HG03108 (cell line): ENCODE data around the gene RAMACL.
"Not testable (repeated sequence)": the region's sequence is repeated elsewhere in the genome, so short reads cannot be mapped to it uniquely, and the experiment has no call there.

Experiments
- ATAC-seq: cut with Tn5 transposase; IDR thresholded peaks from one replicate; pipeline ENCODE4 v1.9.1; 2021; ENCODE audit warnings: moderate library complexity; ENCODE audit not compliant: unreplicated experiment

RAMACL gene

DNA sequence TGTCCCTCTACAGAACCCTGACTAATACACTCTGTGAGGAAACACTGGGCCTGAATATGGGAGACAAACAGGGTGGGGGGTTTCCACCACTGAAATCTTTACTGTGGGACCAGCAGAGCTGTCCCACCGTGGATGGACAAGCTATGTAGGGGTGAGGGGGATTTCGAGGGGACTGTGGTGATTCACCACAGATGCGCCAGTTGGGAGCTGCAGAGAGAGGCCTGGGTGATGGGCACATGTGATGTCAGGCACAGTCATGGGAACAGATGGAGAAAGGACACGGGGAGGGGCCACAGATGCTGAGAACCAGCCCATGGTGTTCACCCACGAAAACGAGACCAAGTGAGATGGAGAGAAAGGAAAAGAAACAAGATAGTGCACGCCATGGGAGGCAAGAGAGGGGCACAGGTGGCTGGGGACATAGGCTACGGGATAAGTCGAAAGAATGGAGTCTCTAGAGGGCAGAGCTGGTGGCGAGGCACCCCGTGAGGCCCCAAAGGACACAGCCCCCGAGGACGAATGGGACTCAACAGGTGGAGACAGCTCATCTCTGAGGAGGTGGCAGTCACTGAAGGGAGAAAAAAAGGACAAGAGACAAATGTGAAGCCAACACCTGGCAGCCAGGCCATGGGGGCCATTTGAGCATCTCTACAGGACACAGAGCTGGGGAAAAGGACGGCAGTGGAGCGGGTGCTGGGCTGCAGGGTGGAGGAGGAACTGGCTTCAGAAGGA lies 10.5 kb upstream of the RAMACL start:
- ATAC-seq: no peak

GRCh38 chr6:166595949-166596348 lies 9.5 kb upstream of the RAMACL start:
- ATAC-seq: no peak

GRCh38 chr6:166595061-166595780 lies 8.7 kb upstream of the RAMACL start:
- ATAC-seq: no peak

GRCh38 chr6:166592821-166593220 lies 6.3 kb upstream of the RAMACL start:
- ATAC-seq: no peak

- ATAC-seq: no peak
Measured at GRCh38 chr6:166591961-166592520, 5.6 kb upstream of the RAMACL start.

GRCh38 chr6:166591026-166591425 lies 4.5 kb upstream of the RAMACL start:
- no peak for ATAC-seq

- no peak for ATAC-seq
Measured at GRCh38 chr6:166589786-166590574, 3.5 kb upstream of the RAMACL start.

GRCh38 chr6:166589337-166589731 lies 2.9 kb upstream of the RAMACL start:
- ATAC-seq: peak; percentile 24

GRCh38 chr6:166588691-166589336 lies 2.3 kb upstream of the RAMACL start:
- ATAC-seq: no peak

DNA sequence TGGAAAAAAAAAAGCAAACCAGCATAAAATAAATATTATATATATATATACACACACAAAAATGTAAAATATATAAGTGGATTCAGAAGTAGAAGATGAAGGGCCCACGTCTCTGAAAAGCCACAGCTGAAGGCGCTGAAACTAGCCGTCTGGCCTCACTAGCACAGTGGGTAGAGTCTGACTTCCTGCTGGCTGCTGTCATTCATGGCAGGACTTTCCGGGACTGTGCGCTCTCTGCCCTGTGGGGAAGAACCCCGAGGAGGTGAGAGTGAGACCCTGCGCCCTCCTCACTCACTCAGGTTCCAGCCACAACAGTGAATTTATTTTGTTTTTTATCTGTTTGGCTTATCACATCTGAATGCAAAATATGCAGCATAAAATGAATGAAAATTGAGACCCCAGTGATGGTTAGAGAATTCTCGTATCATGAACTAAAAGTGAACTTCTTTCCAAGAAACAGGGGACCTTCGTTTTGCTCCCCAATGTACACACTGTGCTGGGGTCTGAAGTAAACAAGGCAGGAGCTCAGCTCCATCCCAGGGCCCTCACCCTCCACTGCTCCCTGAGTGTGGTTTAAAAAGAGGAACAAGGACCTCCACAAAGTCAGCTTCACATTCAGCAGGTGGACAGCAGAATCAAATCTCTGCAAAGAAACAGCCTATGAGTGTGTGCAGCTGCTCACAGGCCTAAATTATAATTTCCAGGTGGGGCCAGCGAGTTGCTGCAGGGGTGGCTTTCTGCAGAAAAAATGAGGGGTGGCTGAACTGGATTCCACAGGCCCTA lies 1.3 kb upstream of the RAMACL start:
- ATAC-seq: peak; percentile 81

GRCh38 chr6:166584853-166585429 lies 1.5 kb downstream of the RAMACL start:
- ATAC-seq: no peak

DNA sequence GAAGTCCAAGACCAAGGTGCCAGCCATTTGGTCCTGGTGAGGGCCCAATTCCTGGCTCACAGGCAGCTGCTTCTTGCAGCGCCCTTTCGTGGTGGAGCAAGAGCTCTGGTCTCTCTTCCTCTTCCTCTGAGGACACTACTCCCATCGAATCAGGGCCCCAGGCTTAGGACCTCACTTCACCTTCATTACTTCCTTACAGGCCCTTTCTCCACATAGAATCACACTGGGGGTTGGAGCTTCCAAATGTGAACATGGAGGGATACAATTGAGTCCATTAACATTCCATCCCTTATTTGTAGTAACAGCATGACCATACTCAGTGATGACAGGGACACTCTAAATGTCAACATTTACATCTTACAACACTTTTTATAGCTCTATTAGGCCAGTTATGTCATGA lies 2.3 kb downstream of the RAMACL start:
- ATAC-seq: no peak

DNA sequence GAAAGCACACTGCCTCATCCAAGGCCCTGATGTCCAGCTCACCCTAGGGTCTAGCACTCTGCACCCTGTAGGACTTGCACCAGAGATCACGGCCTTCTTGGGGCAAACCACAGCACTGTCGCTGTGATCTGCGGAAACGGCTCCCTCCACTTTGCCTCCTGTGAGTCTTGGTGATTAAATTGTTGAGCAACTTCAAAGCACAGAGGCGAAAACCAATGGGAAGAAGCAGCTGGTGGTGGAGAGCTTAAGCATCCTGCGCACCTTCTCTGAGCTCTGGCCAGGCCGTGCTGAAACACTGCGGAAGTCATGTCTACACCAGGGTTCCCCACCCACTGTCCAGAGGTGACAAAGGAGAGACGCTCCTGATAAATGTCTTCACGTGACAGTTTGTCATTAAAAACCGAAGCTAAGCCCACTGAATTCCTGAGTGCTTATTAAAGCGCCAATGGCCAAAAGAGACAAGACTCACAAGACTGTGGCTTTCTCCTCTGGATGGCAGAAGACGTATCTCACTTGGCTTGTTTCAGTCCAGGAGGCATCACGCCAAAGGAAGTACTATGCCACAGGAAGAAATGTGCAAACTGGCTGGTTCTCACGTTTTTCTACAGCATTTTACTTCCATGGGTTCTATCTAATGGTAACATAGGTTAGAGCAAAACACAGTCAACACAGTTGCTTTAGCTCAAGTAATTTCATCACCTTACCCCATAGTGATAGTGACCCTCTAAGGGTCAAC lies 3.1 kb downstream of the RAMACL start:
- ATAC-seq: no peak

GRCh38 chr6:166582258-166582657 lies 4.2 kb downstream of the RAMACL start:
- ATAC-seq: no peak

DNA sequence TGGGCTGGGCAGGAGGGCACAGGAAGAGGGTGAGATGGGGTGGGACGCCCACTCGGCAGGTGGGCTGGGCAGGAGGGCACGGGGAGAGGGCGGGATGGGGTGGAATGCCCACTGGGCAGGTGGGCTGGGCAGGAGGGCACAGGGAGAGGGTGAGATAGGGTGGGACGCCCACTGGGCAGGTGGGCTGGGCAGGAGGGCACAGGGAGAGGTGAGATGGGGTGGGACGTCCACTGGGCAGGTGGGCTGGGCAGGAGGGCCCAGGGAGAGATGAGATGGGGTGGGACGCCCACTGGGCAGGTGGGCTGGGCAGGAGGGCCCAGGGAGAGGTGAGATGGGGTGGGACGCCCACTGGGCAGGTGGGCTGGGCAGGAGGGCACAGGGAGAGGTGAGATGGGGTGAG lies 4.7 kb downstream of the RAMACL start:
- ATAC-seq: not testable (repeated sequence)

DNA sequence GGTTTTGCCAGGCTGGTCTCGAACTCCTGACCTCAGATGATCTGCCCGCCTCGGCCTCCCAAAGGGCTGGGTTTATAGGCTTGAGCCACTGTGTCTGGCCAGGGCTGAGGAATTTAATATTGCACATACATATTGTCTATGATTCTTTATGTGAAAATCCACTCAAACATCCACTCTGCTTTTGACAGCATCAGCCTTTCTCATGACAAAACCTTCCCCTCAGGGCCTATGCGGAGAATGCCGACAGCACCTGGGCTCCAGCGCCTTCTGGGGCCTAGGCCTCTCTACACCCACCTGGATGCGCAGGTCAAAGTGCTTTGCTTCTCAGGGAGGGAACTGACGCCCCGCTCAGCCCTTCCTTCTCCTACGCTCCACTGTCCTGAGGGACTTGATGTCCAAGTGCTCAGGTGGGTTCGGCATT lies 5.4 kb downstream of the RAMACL start:
- ATAC-seq: no peak

DNA sequence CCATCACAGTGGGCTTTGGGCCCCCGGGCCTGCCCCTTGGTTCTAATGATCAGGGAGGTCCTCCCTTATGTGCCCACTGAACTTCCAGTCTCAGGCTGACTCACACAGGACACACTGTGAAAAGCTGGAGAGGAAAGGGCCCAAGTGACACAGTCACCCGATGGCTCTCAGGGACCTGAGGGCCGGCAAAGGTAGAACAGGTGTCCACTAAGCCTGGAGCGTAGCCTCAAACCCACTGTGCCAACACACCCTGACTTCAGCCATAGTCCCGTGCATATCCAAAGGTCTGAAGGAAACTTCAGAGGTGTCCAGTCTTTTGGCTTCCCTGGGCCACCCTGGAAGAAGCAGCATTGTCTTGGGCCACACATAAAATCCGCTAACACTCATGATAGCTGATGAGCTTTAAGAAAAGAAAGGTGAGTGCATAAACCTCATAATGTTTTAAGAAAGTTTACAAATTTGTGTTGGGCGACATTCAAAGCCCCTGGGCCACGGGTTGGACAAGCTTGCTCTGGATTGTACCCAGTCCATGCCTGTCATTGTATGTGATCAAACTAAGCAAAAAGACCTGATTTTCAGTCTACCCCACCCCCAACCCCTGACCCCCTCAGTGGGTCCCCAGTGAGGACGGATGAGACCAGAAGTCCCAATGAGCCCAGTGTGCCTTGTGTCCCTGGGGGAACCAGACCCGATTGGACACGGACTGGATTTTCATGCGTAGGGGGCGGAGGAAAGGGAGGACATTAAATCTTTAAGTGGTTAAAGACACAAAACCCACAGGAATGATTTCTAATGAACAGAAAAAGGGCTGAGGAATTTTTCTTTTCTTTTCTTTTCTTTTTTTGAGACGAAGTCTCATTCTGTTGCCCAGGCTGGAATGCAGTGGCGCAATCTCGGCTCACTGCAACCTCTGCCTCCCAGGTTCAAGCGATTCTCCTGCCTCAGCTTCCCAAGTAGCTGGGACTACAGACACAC lies 6.1 kb downstream of the RAMACL start:
- no peak for ATAC-seq
